COLO668 (cell line): ENCODE measurements around the gene HPCAL1.
"Not testable (repeated sequence)": the region's sequence is repeated elsewhere in the genome, so short reads cannot be mapped to it uniquely, and the experiment has no call there.

Experiments
- DNase-seq: peaks from one replicate; lab custom pipeline; 2025; ENCODE audit not compliant: unreplicated experiment; lab: John Stamatoyannopoulos, UW

HPCAL1 gene

DNA sequence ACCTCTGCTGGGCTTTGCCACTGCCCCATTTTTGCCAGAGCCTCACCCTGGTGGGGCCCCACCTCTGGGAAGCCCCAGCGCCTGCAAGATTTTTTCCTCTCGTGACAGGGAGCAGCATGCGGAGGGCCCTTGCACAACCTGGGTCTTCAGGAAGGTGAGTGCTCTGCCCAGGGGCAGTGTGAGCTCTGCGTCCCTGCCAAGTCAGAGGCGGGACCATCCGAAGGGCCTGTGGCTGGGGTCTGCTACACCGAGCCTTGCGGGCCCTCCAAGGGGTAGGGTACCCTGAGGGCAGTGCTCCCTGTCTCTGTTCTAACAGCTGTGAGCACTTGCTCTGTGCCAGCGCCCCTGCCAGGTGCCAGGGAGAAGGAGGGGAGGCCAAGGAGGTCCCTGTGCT, 151.2 kb downstream of the HPCAL1 start:
- DNase-seq = no peak

DNA sequence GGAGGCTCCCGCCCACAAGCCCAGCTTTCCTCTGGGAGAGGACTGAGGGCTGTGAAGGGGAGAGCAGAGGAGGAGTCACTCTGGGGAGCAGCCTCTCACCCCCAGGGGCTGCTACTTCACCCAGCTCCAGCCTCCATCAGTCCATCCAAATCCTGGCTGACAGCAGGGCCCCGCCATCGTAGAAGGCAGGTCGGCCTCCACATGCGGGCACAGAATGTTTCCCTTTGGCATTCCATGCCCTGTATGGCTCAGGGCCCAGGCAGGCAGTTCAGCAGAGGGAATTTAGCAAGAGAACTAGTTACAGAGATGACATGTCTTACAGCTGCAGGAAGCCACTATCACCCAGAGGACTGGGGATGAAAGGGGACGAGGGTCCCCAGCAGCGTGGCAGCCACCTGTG, 151.8 kb downstream of the HPCAL1 start:
- DNase-seq = no peak

DNA sequence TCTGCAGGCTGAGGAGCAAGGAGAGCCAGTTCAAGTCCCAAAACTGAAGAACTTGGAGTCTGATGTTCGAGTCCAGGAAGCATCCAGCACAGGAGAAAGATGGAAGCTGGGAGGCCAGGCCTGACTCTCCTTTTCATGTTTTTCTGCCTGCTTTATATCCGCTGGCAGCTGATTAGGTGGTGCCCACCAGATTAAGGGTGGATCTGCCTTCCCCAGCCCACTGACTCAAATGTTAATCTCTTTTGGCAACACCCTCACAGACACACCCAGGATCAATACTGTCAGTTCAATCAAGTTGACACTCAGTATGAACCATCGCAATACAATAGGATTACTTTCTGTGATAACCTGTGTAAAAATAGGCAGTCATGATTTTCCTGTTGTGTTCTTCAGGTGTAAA, 154.5 kb downstream of the HPCAL1 start:
- not testable (repeated sequence) for DNase-seq

DNA sequence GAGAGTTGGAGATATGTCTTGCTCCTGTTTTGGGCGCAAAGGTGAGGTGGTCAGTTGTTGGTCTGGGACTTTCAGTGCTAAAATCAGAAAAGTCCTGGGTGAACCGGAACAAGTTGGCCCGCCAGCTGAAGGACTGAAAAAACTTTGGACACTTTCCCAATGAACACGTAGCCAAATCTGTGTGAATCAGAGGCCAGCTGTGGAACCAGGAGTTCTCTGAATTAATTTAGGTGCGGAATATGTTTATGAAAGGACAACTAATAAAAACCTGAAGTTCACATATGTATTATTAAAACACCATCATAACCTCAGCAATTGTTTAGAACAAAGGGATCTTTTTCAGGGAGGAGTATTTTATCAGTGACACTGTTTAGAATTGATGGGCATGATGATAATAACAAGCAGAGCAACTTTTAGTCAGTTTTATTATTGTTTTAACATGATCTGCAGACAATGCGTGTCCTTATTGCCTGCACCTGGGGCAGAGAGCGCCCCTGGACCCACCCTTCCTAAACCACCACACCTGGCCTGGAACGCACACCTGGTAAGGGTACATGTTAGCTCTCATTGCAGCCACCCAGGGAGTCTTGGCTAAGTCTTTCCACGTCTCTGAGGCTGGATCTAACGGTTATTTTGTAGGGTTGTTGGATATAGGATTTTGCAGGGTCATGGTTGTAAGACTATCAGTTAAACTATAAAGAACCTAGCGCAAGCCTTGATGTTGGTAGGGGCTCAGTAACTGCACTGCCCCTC, 155.3 kb downstream of the HPCAL1 start:
- DNase-seq = no peak

DNA sequence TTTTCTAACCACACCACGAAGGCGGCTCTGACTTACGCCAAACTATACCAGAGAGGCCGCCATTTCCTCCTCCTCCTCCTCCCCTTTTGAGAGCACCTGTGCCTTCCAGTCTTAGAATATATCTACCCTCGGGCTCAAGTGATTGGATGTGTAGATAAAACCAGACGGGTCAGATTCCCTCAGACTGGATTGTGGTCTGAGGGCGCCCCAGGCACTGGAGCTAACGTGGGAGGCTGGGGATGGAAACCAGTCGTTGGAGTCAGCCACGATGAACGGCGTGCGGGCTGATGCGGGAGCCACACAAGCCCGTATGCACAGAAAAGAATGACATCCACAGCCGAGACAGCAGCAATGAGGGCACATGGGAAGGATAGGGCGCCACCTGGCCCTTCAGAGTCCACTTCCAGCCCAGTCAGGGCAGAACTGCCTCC, 157.7 kb downstream of the HPCAL1 start:
- DNase-seq = no peak

DNA sequence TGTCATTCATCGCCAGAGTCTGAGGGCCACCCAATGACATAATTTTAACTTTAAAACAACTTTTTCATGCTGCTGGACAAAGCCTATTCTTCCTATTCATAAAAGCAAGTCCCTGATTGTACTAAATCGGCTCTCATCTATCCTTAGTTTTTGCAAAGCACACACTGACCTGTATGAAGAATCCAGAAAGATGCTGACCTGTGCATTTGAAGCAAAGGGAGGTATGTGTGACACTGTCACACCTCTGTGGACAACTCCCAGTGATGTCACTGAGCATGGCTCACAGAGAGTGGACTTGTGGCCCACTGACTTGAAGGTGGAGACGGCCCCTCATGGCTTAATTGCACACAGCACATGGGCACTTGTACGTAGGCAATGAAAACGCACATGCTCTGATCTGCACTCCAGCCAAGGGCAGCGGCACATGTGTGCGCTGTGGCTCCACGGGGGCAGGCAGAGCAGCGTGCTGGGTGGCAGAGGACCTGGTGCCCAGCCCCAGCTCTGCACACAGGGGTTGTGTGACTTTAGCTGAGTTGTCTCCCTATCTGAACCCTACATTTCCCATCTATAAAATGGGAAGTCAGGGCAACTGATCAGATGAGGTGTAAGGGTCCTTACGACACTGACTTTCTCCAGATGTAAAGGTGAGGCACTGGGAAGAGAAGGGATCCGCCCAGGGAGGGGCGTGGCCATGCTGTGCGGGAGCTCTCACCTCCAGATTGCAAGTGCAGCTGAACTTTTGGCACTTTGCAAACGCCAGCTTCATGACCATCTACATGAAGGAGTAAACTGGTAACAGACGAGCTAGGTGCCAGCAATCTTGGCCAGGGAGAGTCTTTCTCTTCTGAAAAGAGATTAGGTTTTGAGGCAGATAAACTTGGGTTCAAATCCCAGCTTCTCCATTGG, 159.7 kb downstream of the HPCAL1 start:
- no peak for DNase-seq

DNA sequence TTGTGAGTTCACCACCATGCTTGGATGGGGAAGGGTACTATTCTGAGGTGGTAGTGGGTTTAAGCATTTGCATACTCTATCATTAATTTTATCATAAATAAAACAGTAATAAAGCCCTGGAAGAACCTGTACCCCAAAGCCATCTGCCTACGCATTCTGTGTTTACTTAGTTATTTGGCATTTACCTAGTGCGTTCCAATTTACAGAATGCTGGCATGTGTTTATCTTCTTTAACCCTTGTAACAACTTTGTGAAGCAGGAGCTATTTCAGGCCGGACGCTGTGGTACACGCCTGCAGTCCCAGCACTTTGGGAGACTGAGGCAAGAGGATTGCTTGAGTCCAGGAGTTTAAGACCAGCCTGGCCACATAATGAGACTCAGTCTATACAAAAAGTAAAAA, 163.2 kb downstream of the HPCAL1 start:
- no peak for DNase-seq

- DNase-seq = no peak
These were observed 164.1 kb downstream of the HPCAL1 start for GRCh38 chr2:10466801-10467200.

GRCh38 chr2:10467401-10467800, 164.7 kb downstream of the HPCAL1 start:
- DNase-seq = no peak

GRCh38 chr2:10469301-10469700, 166.6 kb downstream of the HPCAL1 start:
- DNase-seq = no peak

DNA sequence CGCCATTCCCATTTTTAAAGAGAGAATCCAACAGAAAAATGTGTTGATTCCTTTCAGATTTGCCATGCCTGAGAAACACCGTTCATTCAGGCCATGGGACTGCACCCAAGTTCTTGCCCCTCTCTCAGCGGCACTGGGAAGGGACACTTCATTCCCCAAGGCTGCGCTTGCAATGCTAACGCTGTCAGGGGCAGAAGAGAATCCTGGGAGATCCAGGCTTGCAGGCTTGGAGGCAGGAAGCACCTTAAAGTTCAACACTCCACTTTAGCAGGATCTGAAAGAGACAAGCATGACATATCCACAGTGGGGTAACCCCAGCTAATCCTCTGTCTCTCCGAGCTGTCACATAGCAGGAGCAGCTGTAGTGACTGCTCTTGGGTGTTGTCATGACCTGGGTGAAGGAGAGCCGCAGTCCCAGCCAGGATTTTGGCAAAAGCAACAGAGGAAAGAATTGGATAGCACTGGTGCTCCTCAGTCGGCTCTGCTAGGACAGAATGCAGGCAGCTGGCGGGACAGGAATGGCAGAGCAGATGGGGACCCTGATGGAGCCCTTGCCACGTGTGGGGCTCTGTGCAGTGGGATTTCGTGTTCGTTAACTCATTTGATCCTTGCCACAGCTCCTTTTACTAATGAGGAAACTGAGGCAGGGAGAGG, 167.4 kb downstream of the HPCAL1 start:
- no peak for DNase-seq

DNA sequence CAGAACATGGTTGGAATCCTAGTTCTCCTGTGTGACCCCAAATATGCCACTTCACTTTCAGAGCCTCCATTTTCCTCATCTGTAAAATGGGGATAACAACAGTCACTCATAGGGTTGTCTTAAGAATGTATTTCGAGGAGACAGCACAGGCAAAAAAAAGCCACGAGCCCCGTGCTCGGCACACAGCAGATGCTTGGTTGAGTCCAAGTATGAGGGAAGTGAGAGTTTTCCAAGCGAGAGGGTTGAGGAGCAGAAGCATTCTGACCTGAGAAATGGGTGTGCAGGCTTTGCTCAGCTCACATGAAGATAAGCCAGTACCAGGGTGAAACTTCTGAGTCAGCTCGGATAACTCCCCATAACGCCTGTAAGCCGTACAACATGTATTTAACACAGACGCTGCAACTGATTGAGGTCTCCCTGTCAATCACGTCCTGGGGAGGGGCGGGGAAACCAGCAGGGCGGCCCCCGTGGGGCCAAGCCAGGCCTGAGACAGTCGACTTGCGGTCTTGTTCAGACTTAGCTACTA, 168.4 kb downstream of the HPCAL1 start:
- DNase-seq = no peak

- DNase-seq = no peak
These were observed 169.3 kb downstream of the HPCAL1 start for GRCh38 chr2:10471955-10472354.

GRCh38 chr2:10473121-10473756, 170.5 kb downstream of the HPCAL1 start:
- no peak for DNase-seq

DNA sequence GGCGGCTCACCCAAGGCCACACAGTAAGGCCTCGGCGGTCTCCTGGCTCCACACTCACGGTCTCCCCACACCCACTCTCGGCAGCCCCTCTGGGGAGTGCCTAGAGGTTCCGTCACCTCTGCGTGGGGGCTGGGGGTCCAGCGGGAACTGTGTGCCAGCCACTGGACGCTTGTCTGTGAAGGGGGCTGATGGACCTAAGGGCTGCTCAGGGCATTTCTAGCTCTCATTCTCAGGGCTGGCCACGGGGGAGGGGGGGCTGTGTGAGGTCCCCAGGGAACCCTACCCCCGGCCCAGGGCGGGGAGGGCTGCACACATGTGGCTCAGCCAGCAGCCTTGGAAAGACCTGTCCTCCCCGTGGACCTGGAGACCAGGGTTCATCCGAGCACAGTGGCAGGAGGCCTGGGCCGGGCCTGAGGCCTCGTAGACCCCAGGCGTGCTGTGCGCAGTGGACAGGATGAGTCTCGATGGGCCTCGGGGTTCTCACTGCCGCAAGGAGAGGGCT, 172.6 kb downstream of the HPCAL1 start:
- DNase-seq = no peak

- no peak for DNase-seq
These were observed 173.3 kb downstream of the HPCAL1 start for GRCh38 chr2:10475811-10476660.

GRCh38 chr2:10476723-10477442, 174.2 kb downstream of the HPCAL1 start:
- DNase-seq = no peak
